Thymus (tissue), 11 donors: ENCODE data around the gene RNF13. TPM values are rescaled to one million over a fixed set of nuclear protein-coding genes. Genes with fewer than 3 reads are reported as not detected.

ENCODE experiments used
- DNase-seq, 9 donors: peaks; one replicate each; pipeline ENCODE4 v3.0.0-alpha.2; 2013; ENCODE audit warnings: low spot score in 9 of 9, low read depth in 6 of 9, missing footprints in 1 of 9
- H3K27ac ChIP-seq, 2 donors: one replicate each; pipeline ENCODE4 v1.5.1; 2013; ENCODE audit warnings: control low read depth in 1 of 2, low read depth in 1 of 2, low read length in 1 of 2, mild to moderate bottlenecking in 1 of 2, moderate library complexity in 1 of 2
- H3K27me3 ChIP-seq, 2 donors: one replicate each; pipeline ENCODE4 v1.5.1; 2013; ENCODE audit warnings: low read length in 1 of 2; ENCODE audit not compliant: control insufficient read depth in 2 of 2, insufficient read depth in 1 of 2
- H3K36me3 ChIP-seq, 2 donors: one replicate each; pipeline ENCODE4 v1.5.1; 2013; ENCODE audit warnings: low read length in 1 of 2, mild to moderate bottlenecking in 1 of 2, moderate library complexity in 1 of 2; ENCODE audit not compliant: control insufficient read depth in 2 of 2, insufficient read depth in 2 of 2
- H3K4me1 ChIP-seq, 2 donors: one replicate each; pipeline ENCODE4 v1.5.1; 2013; ENCODE audit warnings: low read length in 2 of 2; ENCODE audit not compliant: control insufficient read depth in 2 of 2, insufficient read depth in 2 of 2
- H3K4me3 ChIP-seq, 2 donors: one replicate each; pipeline ENCODE4 v1.5.1; 2013; ENCODE audit warnings: low read length in 2 of 2, control low read depth in 1 of 2, mild to moderate bottlenecking in 1 of 2
- H3K9me3 ChIP-seq, 2 donors: one replicate each; pipeline ENCODE4 v1.5.1; 2013; ENCODE audit warnings: low read length in 1 of 2, mild to moderate bottlenecking in 1 of 2; ENCODE audit not compliant: control insufficient read depth in 2 of 2, insufficient read depth in 1 of 2
- WGBS: extraction: QIAGEN DNeasy Blood & Tissue Kit; methylation state at CpG from one replicate; pipeline ENCODE4 v1.1.7; 2013; 5-methylcytosine and 5-hydroxymethylcytosine counted together
- polyA plus RNA-seq: library from polyadenylated mRNA; stranded (reverse); fragments of 200-250 nt; gene quantifications from one replicate; pipeline ENCODE4 v1.2.3, GENCODE V29; 2013
- total RNA-seq: library from RNA; stranded (reverse); fragments of 120-200 nt; gene quantifications from one replicate; pipeline ENCODE4 v1.2.4, GENCODE V29; 2013
- donor health status: healthy.

The RNF13 gene
- total and polyA plus RNA-seq, 2 donors, result 53.3 to 57.2 TPM

DNA sequence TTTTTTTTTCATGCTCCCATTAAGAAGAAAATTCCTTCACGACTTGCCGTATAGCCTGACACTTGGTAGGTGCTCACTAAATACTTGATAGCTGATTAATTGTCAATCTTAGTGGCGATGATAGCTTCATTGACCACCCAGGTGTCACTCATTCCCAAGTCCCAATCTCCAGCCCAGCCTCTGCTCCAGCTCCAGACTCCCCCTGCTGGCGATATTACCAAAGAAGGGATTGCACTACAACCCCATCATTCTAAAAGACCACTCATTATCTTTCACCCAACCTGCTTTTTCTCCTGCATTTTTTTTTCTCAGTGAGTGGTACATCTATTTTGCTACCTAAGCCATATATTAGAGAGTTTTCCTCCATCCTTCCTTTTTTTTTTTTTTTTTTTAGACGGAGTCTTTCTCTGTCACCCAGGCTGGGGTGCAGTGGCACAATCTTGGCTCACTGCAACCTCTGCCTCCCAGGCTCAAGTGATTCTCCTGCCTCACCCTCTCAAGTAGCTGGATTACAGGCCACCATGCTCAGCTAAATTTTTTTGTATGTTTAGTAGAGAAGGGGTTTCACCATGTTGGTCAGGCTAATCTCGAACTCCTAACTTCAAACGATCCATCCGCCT lies 41.3 kb upstream of the RNF13 start:
- Histone ChIP-seq H3K4me1 (no peaks in the 10 kb centered on the region), H3K9me3 (no peaks in the 10 kb centered on the region), H3K27me3 (peaks cover 0 to 2% of the 10 kb centered on the region in 2 donors), H3K4me3 (no peak overlapping the region), H3K27ac (no peak overlapping the region), H3K36me3 (no peaks in the 10 kb centered on the region)
- WGBS, result 74% methylated on average over 8 of the region's 8 CpGs
- DNase-seq, result peak in 4 of 9 donors; percentile 8 to 39 (median 23)

DNA sequence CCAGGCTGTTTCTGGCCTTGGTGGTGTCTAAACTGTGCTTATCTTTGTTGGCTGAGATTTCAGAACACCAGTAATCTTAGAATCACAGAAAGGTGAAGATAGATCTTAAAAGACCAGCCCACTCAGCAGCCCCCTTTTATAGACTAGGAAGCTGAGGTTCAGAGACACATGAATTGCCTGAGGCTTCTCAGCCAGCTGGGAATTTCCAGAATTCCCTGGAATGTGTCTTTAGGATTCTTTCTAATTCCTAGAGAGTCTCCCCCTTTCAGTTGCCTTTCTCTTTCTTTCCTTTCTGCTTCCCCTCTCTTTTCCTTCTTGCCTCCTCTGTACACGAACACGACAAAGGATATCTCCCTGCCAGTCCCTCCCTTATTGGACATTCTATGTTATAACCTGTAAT lies 40.2 kb upstream of the RNF13 start:
- no peaks in the 10 kb centered on the region for H3K4me1 ChIP-seq
- H3K27me3 ChIP-seq, result peaks cover 0 to 2% of the 10 kb centered on the region in 2 donors
- DNase-seq, result no peak
- no peak overlapping the region for H3K27ac ChIP-seq
- no peaks in the 10 kb centered on the region for H3K9me3 ChIP-seq
- WGBS, result 98% methylated on average over 2 of the region's 2 CpGs
- H3K4me3 ChIP-seq, result no peak overlapping the region
- H3K36me3 ChIP-seq, result no peaks in the 10 kb centered on the region

DNA sequence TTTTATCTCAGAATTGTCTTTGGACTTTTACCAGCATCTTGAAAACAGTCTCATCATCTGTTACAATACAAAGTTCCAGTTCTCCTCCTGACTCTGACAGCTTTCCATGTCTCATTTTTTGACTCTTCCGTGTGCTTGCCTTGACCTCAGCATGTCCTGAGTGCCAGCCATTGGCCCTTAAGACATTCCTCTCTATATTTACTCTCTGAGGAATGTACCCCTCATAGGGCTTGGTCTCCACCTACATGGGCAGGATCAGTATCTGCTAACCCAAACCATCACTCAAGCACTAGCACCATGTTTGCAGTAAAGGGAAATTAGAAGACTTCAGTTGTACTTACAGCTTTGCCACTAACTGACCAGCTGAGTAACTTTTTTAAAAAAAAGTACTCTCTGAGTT lies 36.8 kb upstream of the RNF13 start:
- Histone ChIP-seq H3K4me3 (no peak overlapping the region), H3K4me1 (no peaks in the 10 kb centered on the region), H3K36me3 (no peaks in the 10 kb centered on the region), H3K27me3 (no peaks in the 10 kb centered on the region), H3K27ac (no peak overlapping the region), H3K9me3 (no peaks in the 10 kb centered on the region)
- 92% methylated on average over 1 of the region's 1 CpG for WGBS
- DNase-seq, result no peak

DNA sequence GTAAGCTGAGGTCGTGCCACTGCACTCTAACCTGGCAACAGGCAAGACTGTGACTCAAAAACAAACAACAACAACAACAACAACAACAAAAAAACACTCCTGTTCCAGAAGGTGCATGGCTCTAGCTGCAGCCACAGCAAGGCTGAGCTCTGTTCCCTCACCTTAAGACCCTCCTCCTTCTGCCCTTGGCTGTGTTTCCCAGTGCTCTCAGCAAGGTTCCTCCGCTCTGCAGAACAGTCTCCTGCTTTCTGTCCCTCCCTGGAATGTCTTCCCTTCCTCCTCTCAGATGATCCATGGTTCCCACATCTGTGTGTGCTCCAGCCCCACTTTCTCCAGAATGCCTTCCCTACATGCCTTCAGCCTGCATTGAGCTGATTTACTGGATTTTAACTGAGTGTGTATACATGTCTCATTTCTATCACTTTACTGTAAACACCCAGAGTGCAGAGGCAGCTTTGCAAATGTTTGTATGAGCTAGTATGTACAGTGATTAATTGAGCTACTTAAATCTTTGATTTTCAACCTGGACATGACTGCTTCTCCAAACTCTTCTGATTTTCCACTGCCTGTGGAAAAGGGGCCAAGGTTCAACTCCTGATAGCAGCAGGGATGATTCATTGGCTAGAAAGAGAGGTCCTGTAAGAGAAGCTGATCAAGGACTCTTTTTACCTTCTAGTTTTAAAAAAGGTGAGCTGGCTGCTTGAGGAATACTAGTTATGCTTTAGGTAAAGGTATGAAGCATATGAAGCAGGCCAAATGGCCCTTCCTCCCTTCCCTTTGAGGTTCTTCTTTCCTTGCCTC lies 35.4 kb upstream of the RNF13 start:
- Histone ChIP-seq H3K9me3 (no peaks in the 10 kb centered on the region), H3K36me3 (no peaks in the 10 kb centered on the region), H3K27me3 (no peaks in the 10 kb centered on the region), H3K4me3 (no peak overlapping the region), H3K4me1 (no peaks in the 10 kb centered on the region), H3K27ac (no peak overlapping the region)
- WGBS, result 71% methylated on average over 2 of the region's 2 CpGs
- no peak for DNase-seq

DNA sequence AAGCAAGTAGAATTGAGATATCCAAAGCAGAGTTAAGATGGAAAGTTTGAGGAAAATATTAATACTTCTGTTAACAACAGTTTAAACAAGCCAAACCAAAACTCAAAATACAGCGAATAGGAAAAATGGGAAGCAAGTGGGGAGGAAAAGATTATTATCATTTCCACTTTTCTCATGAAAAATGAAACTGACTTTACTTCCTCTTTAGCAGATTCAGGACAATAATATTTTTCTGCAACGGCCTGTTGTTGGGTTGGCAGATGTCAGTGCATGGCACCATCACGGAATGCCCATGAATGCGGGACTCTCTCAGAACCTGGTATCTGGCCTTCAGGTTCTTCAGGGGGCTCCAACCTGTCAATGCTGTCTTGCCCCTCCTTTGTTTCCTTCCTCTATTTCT lies 31.8 kb upstream of the RNF13 start:
- no peaks in the 10 kb centered on the region for H3K36me3 ChIP-seq
- H3K9me3 ChIP-seq, result no peaks in the 10 kb centered on the region
- H3K4me1 ChIP-seq, result no peaks in the 10 kb centered on the region
- WGBS, result 37% methylated on average over 4 of the region's 4 CpGs
- no peak overlapping the region for H3K27ac ChIP-seq
- no peaks in the 10 kb centered on the region for H3K27me3 ChIP-seq
- no peak overlapping the region for H3K4me3 ChIP-seq
- no peak for DNase-seq

DNA sequence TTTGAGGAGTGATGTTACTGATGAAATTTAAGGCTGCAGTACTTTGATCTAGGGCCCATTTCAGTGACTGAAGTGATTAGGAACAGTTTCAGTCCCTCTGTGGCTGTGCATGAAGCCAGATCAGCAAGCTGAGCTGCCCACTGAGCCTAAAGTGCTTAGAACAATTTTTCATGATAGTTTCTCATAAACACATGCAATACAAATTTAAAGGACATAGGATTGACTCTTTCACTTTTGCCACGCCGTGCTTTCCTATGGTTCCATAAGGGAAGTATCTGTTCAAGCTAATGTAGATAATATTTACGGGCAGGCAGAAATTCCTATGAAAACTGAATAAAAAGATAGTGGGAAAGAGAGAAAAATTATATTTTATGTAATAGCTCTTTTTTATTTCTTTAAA lies 31.3 kb upstream of the RNF13 start:
- no peak overlapping the region for H3K4me3 ChIP-seq
- no peaks in the 10 kb centered on the region for H3K27me3 ChIP-seq
- H3K9me3 ChIP-seq, result no peaks in the 10 kb centered on the region
- no peaks in the 10 kb centered on the region for H3K36me3 ChIP-seq
- WGBS, result 97% methylated on average over 3 of the region's 3 CpGs
- no peaks in the 10 kb centered on the region for H3K4me1 ChIP-seq
- DNase-seq, result no peak
- peak overlapping the region in 1 of 2 donors; percentile 36 for H3K27ac ChIP-seq

DNA sequence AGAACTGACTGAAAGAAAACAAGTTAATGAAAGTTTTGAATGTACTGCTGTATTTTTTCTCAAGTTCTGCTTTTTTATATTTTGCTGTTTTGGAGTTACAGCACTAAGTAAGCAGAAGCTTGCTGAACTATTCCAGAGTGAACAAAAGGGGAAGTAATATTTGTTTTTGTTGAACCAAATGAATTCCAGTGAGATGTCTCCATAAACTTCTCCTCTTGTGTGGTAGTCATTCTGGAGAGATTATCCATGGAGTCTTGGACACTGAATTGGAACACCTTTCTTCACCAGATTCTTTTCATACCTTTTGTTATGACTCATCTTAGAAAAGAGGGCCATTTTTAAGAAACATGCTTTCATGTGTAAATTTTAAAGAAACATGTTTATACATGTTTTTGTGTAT lies 29.4 kb upstream of the RNF13 start:
- Histone ChIP-seq H3K4me1 (no peaks in the 10 kb centered on the region), H3K27me3 (no peaks in the 10 kb centered on the region), H3K36me3 (no peaks in the 10 kb centered on the region), H3K9me3 (no peaks in the 10 kb centered on the region), H3K4me3 (no peak overlapping the region), H3K27ac (no peak overlapping the region)
- no peak for DNase-seq

DNA sequence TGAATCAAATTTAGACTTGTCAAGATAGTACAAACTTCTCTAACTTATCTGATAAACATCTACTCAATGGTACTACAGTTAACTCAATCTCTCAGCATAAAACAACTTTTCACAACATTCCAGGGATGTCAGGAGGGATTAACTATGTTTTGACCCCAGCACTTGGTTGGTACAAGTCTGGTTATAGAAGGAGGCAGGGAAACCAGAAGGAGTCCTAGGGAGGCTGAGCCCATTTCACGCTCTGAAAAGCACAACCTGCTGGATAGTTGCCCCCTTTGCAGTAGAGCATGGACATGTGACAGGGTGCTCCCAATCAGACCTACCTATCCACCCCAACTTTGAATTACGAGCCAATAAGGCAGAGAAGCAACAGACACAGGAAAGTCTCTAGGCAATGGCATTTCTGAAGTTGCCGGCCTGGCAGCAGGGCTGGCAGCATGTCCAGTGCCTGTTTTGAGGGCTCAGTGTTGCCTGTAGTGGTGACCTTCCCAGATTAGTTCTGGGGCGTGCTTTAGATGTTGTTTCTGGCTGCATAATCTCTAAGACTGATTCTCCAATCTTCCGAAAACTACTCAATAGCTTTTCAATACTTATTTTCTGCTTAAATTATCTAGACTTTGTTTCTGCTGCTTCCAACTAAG lies 28.8 kb upstream of the RNF13 start:
- no peaks in the 10 kb centered on the region for H3K9me3 ChIP-seq
- no peaks in the 10 kb centered on the region for H3K36me3 ChIP-seq
- no peaks in the 10 kb centered on the region for H3K27me3 ChIP-seq
- DNase-seq, result no peak
- H3K27ac ChIP-seq, result no peak overlapping the region
- H3K4me1 ChIP-seq, result no peaks in the 10 kb centered on the region
- H3K4me3 ChIP-seq, result no peak overlapping the region
- WGBS, result 95% methylated on average over 5 of the region's 5 CpGs

DNA sequence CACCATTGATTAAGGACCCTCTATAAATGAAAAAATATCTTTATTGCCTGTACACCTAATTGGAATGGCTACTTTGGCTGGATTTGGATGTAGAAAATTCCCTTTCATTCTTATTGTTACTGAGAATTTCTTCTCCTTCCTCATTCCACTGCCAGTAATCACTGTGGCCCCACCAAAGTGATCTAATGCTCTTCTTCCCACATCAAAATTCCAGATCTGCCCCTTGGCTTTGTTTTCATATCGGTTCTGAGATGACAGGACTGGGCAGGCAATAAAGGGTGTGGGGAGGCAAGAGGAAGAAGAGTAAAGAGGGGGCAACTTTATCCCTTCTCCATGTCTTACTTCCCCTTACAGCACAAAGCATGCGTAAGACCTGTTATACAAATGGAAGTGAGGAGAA lies 22.7 kb upstream of the RNF13 start:
- Histone ChIP-seq H3K9me3 (no peaks in the 10 kb centered on the region), H3K4me1 (no peaks in the 10 kb centered on the region), H3K27ac (no peak overlapping the region), H3K27me3 (no peaks in the 10 kb centered on the region), H3K4me3 (no peak overlapping the region), H3K36me3 (no peaks in the 10 kb centered on the region)
- no peak for DNase-seq
- WGBS, result 91% methylated on average over 2 of the region's 2 CpGs
